Uterus (tissue), 2 donors: ENCODE data around the gene TMEM117.

Experiments used
- CTCF ChIP-seq, 4 experiments: fragments of 200-600 bp in 2 of 4; fragments of 450-650 bp in 2 of 4; sonication (generic) in 2 of 4; IDR thresholded peaks; one replicate each; pipeline ENCODE4 v1.5.1; 2016 to 2019; ENCODE audit warnings: antibody characterized with exemption in 4 of 4, mild to moderate bottlenecking in 2 of 4, moderate library complexity in 1 of 4
- POLR2A ChIP-seq, 2 donors: fragments of 450-650 bp; IDR thresholded peaks; one replicate each; pipeline ENCODE4 v1.6.1; 2016; ENCODE audit warnings: antibody characterized with exemption in 2 of 2, mild to moderate bottlenecking in 1 of 2, moderate library complexity in 1 of 2

GRCh38 chr12:43878050-43878449, 42.2 kb downstream of the TMEM117 start:
- TF ChIP-seq CTCF (IDR thresholded peaks at IDR 0.05): no peak
- TF ChIP-seq POLR2A (IDR thresholded peaks at IDR 0.05): no peak
